ENCODE measurements around the gene CD19.

The CD19 gene

GRCh38 chr16:28982949-28983348 lies 51.2 kb downstream of the CD19 start:
- TF ChIP-seq, protein P1, sequence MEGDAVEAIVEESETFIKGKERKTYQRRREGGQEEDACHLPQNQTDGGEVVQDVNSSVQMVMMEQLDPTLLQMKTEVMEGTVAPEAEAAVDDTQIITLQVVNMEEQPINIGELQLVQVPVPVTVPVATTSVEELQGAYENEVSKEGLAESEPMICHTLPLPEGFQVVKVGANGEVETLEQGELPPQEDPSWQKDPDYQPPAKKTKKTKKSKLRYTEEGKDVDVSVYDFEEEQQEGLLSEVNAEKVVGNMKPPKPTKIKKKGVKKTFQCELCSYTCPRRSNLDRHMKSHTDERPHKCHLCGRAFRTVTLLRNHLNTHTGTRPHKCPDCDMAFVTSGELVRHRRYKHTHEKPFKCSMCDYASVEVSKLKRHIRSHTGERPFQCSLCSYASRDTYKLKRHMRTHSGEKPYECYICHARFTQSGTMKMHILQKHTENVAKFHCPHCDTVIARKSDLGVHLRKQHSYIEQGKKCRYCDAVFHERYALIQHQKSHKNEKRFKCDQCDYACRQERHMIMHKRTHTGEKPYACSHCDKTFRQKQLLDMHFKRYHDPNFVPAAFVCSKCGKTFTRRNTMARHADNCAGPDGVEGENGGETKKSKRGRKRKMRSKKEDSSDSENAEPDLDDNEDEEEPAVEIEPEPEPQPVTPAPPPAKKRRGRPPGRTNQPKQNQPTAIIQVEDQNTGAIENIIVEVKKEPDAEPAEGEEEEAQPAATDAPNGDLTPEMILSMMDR (IDR thresholded peaks at IDR 0.05), result no peak
- no peak overlapping the region for H3K4me3 ChIP-seq
- DNase-seq (ENCODE audit: low spot score), result no peak
- H3K27ac ChIP-seq, result no peak overlapping the region

DNA sequence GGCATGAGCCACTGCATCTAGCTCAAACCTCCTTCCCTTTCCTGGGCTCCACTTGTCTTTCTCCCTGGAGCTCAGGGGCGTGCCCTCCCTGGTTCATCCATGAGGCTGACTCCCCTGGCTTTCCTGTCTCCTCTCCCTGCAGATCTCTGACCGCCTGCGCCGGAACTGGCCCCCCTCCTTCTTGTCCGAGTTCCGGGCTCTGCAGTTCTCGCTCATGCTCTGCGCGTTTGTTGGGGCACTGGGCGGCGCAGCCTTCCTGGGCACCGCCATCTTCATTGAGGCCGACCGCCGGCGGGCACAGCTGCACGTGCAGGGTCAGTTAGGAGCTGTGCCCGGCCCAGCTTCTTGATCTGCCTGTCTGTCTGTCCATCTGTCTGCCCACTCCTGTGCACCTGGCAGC lies 51.9 kb downstream of the CD19 start:
- no peak for DNase-seq (ENCODE audit: low spot score)
- TF ChIP-seq, protein P1 (IDR thresholded peaks at IDR 0.05), result no peak
- Histone ChIP-seq H3K4me3 (no peak overlapping the region), H3K27ac (no peak overlapping the region)

DNA sequence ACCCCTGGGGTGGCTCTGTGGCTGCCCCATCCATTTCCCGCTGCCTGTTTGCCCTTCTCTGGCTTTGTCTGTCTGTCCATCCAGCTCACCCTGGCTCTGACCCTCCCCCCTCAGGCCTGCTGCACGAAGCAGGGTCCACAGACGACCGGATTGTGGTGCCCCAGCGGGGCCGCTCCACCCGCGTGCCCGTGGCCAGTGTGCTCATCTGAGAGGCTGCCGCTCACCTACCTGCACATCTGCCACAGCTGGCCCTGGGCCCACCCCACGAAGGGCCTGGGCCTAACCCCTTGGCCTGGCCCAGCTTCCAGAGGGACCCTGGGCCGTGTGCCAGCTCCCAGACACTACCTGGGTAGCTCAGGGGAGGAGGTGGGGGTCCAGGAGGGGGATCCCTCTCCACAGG lies 52.3 kb downstream of the CD19 start:
- Histone ChIP-seq H3K27ac (no peak overlapping the region), H3K4me3 (no peak overlapping the region)
- TF ChIP-seq, protein P1 (IDR thresholded peaks at IDR 0.05), result no peak
- no peak for DNase-seq (ENCODE audit: low spot score)

DNA sequence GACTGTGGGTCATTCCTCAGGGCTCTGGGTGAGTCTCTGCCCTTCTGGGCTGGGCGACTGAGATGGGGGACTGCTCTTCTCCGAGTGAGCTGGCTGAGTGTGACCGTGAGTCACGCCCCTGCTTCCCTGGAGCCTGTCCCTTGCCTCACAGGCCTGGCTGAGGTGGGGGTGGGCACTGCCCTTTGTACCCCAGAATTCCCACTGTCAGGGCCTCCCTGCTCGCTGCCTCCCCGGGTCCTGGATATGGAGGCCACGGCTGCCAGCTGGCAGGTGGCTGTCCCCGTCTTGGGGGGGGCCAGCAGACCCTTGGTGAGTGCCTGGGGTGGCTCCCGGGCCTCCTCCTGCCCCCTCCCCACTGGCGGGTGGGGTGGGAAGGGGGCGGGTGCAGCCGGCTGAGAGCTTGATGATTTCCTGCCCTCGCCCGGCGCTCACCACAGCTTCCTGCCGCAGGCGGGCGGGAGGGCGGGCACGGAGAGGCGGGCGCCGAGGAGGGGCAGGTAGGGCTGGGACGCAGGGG lies 52.9 kb downstream of the CD19 start, which contains the start of gene LAT:
TSS of gene LAT (plus strand) at position 434 of the 517 bp plus-strand sequence. CDS start 366 bp downstream, outside the sequence.
- no peak for DNase-seq (ENCODE audit: low spot score)
- H3K27ac ChIP-seq, result no peak within 1 kb of the TSS

DNA sequence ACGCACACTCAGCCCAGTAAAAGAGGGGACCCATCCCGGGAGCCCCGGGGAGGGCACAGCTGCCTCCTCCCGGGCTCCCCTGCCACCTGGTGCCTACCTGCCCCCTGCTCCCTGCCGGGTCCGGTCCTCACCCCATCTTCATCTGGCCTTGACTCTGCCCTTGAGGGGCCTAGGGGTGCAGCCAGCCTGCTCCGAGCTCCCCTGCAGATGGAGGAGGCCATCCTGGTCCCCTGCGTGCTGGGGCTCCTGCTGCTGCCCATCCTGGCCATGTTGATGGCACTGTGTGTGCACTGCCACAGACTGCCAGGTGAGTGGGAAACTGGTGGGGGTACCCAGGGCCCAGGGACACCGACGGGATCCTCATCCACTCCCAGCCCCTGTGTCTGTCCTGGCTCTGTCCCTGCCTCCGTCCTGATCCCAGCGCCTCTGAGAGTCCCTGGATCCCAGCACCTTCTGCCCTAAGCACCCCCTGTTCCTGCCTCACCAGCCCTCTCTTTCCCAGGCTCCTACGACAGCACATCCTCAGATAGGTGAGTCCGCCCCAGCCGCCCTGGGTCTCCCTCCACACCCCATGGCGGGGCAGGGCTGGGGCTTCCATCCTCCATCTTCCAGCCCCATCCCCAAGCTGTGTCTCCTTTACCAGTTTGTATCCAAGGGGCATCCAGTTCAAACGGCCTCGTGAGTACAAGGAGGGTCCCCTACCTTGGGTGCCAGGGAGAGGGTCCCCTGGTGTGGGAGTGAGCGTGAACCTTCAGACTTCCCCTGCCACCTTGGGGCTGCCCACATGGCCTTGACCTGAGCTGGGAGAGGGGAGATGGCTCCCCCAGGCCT lies 53.7 kb downstream of the CD19 start:
- Histone ChIP-seq H3K4me3 (no peak overlapping the region), H3K27ac (no peak overlapping the region)
- no peak for DNase-seq (ENCODE audit: low spot score)
- TF ChIP-seq, protein P1 (IDR thresholded peaks at IDR 0.05), result no peak

More for the DNA sequence above, 52.9 kb downstream of the CD19 start, which contains the start of gene LAT:
- H3K4me3 ChIP-seq, result no peak within 1 kb of the TSS
- TF ChIP-seq, protein P1 (IDR thresholded peaks at IDR 0.05), result no peak

- no peak overlapping the region for H3K27ac ChIP-seq
- DNase-seq (ENCODE audit: low spot score), result no peak
- TF ChIP-seq, protein P1 (IDR thresholded peaks at IDR 0.05), result no peak
- H3K4me3 ChIP-seq, result no peak overlapping the region
These were observed 54.3 kb downstream of the CD19 start for GRCh38 chr16:28986046-28986445.

DNA sequence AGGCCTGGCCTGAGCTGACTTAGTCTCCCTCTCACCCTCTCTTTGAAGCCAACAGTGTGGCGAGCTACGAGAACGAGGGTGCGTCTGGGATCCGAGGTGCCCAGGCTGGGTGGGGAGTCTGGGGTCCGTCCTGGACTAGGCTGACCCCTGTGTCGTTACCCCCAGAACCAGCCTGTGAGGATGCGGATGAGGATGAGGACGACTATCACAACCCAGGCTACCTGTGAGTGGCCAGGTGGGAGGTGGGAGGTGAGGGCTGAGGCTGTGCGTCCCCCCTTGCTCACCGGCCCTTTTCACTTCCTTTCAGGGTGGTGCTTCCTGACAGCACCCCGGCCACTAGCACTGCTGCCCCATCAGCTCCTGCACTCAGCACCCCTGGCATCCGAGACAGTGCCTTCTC lies 54.7 kb downstream of the CD19 start:
- Histone ChIP-seq H3K27ac (no peak overlapping the region), H3K4me3 (no peak overlapping the region)
- TF ChIP-seq, protein P1 (IDR thresholded peaks at IDR 0.05), result no peak
- no peak for DNase-seq (ENCODE audit: low spot score)

Data from coronary artery (tissue), 2 donors.